Large intestine (tissue), 3 donors: ENCODE data around the gene RRP12. TPM values are rescaled to one million over a fixed set of nuclear protein-coding genes. Genes with fewer than 3 reads are reported as not detected.
"Not testable (repeated sequence)": the region's sequence is repeated elsewhere in the genome, so short reads cannot be mapped to it uniquely, and the experiment has no call there.

Experiments used
- DNase-seq, 2 donors: peaks; one replicate each; pipeline versions ENCODE4 v3.0.0 to v3.0.0-alpha.2; 2013
- H3K27ac ChIP-seq: one replicate; pipeline ENCODE4 v1.5.1; 2013; ENCODE audit warnings: low read length
- H3K27me3 ChIP-seq: 2 replicates; pipeline ENCODE4 v1.6.1; 2013; ENCODE audit warnings: low read length; ENCODE audit not compliant: control insufficient read depth, insufficient read depth
- H3K36me3 ChIP-seq: 2 replicates; pipeline ENCODE4 v1.6.1; 2013; ENCODE audit warnings: low read length; ENCODE audit not compliant: control insufficient read depth, insufficient read depth
- H3K4me1 ChIP-seq: one replicate; pipeline ENCODE4 v1.6.1; 2013; ENCODE audit warnings: low read length; ENCODE audit not compliant: control insufficient read depth, insufficient read depth
- H3K4me3 ChIP-seq: one replicate; pipeline ENCODE4 v1.5.1; 2013; ENCODE audit warnings: low read length
- H3K9me3 ChIP-seq: one replicate; pipeline ENCODE4 v1.6.1; 2013; ENCODE audit warnings: mild to moderate bottlenecking, low read depth, low read length, moderate library complexity; ENCODE audit not compliant: control insufficient read depth
- WGBS: methylation state at CpG from one replicate; pipeline ENCODE4 v1.1.5; 2013; ENCODE audit warnings: low lambda C conversion rate; ENCODE audit not compliant: insufficient coverage; 5-methylcytosine and 5-hydroxymethylcytosine counted together
- polyA plus RNA-seq: library from polyadenylated mRNA; unstranded; fragments of 120-200 nt; gene quantifications from one replicate; pipeline ENCODE4 v1.2.1, GENCODE V29; 2013

The RRP12 gene
- polyA plus RNA-seq, 1 donor, result 25.3 TPM

DNA sequence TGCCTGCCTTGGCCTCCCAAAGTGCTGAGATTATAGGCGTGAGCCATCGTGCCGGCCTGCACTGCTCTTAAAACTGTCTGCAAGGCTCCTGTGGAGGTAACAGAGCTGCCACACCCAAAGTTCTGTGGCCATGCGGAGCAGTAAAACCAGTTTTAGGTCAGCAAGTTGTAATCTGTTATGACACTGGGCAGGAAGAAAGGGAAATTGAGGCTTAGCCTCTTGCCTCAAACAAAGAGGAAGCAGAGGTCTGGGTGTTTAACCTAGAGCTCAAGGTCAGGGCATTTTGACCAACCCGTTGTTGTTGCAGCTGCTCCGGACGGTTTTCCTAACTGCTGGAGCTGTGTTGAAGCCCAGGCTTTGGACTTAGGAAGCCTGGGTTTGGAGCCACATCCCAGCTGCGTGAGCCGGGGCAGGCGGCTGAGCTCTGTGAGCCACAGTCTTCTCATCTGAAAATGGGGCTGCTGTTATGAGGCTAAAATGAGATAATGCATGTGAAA, 7.4 kb upstream of the RRP12 start:
- no peak overlapping the region for H3K27ac ChIP-seq
- no CpG with 5 or more reads among the region's 10 CpGs for WGBS
- no peak for DNase-seq

GRCh38 chr10:97407952-97408248, 6.8 kb upstream of the RRP12 start:
- WGBS, result no CpG with 5 or more reads among the region's 2 CpGs
- peaks cover 5% of the 10 kb centered on the region for H3K4me1 ChIP-seq
- no peaks in the 10 kb centered on the region for H3K27me3 ChIP-seq
- no peak for DNase-seq
- no peak overlapping the region for H3K27ac ChIP-seq
- H3K9me3 ChIP-seq, result no peaks in the 10 kb centered on the region
- no peak overlapping the region for H3K4me3 ChIP-seq
- H3K36me3 ChIP-seq, result no peaks in the 10 kb centered on the region

More for the DNA sequence above, 7.4 kb upstream of the RRP12 start:
- peaks cover 5% of the 10 kb centered on the region for H3K4me1 ChIP-seq
- H3K9me3 ChIP-seq, result no peaks in the 10 kb centered on the region
- H3K36me3 ChIP-seq, result no peaks in the 10 kb centered on the region
- H3K27me3 ChIP-seq, result no peaks in the 10 kb centered on the region
- no peak overlapping the region for H3K4me3 ChIP-seq

DNA sequence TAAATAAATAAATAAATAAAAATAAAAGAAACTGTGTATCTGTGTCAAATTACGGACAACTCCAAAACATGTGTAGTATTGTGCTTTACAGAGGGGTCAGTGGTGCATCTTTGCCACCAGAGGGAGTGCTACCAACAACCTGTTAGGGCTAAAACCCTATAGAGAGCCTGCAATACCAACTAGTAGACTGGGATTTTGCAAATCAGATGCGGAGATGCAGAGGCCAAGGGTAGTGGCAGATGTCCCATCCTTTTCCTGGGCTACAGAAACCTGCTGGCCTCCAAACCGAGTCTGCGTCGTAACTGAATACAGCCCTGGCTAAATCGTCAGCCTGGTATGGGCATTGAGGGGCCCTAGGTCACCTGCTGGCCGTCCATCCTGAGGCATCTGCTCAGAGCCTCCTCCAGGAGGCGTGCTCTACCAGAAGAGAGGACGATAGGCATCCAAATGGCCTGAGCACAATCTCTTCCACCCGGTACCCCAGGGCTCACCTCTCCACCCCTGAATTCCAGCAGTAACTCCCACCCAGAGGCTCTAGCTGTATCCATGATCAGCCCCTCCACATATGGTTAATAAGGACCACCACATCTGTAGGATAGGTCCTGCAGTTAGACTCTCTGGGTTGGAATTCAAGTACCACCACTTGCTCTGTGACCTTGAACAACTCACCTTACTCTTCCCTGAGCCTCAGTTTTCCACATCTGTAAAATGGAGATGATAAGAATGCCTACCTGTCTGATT, 6.2 kb upstream of the RRP12 start:
- no peaks in the 10 kb centered on the region for H3K9me3 ChIP-seq
- H3K4me3 ChIP-seq, result peak overlapping the region; percentile 28
- peaks cover 5% of the 10 kb centered on the region for H3K4me1 ChIP-seq
- no peaks in the 10 kb centered on the region for H3K27me3 ChIP-seq
- H3K27ac ChIP-seq, result peak overlapping the region; percentile 60
- no peaks in the 10 kb centered on the region for H3K36me3 ChIP-seq
- peak; percentile 48 to 84 for DNase-seq
- WGBS, result no CpG with 5 or more reads among the region's 10 CpGs

GRCh38 chr10:97406483-97406882, 5.3 kb upstream of the RRP12 start:
- DNase-seq, H3K36me3 ChIP-seq, H3K9me3 ChIP-seq, H3K4me1 ChIP-seq, H3K27me3 ChIP-seq, H3K4me3 ChIP-seq, H3K27ac ChIP-seq: not testable (repeated sequence)
- 100% methylated on average over 1 of the region's 7 CpGs for WGBS

GRCh38 chr10:97406064-97406463, 4.9 kb upstream of the RRP12 start:
- H3K27me3 ChIP-seq, result no peaks in the 10 kb centered on the region
- no peak overlapping the region for H3K4me3 ChIP-seq
- H3K9me3 ChIP-seq, result no peaks in the 10 kb centered on the region
- H3K4me1 ChIP-seq, result peaks cover 5% of the 10 kb centered on the region
- no peak for DNase-seq
- H3K36me3 ChIP-seq, result no peaks in the 10 kb centered on the region
- 43% methylated on average over 1 of the region's 3 CpGs for WGBS
- no peak overlapping the region for H3K27ac ChIP-seq

DNA sequence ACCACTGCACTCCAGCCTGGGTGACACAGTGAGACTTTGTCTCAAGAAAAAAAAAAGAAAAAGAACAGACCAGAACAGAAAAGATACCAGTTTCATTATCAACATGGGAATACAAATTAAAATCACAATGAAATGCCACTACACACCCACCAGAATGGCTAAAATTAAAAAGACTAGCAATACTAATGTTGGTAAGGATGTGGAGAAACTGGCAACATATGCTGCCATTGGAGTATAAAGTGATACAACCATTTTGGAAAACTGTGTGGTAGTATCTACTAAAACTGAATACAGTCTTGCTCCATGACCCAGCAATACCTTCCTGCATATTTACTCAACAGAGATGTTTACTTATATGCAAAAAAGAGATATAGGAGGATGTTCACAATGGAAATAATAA, 2.9 kb upstream of the RRP12 start:
- no peak overlapping the region for H3K4me3 ChIP-seq
- no peaks in the 10 kb centered on the region for H3K9me3 ChIP-seq
- H3K27ac ChIP-seq, result no peak overlapping the region
- no peak for DNase-seq
- H3K4me1 ChIP-seq, result peaks cover 8% of the 10 kb centered on the region
- no peaks in the 10 kb centered on the region for H3K27me3 ChIP-seq
- H3K36me3 ChIP-seq, result no peaks in the 10 kb centered on the region

DNA sequence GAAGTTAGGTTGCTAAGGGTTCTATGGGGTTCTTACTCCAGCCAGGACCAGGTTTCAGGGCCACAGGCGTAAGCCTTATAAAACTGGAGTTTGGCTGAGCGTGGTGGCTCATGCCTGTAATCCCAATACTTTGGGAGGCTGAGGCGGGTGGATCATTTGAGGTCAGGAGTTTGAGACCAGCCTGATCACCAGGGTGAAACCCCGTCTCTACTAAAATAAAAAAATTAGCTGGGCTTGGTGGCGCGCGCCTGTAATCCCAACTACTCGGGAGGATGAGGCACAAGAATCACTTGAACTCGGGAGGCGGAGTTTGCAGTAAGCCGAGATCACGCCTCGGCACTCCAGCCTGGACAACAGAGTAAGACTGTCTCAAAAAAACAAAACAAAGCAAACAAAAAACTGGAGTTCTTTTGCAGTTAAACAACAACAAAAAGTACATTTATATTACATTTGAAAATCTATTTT, 347 bp upstream of the RRP12 start:
- H3K27me3 ChIP-seq, result no peaks in the 10 kb centered on the region
- H3K36me3 ChIP-seq, result peaks cover under 1% of the 10 kb centered on the region
- WGBS, result 96% methylated on average over 4 of the region's 13 CpGs
- peak overlapping the region; percentile 75 for H3K4me3 ChIP-seq
- H3K27ac ChIP-seq, result peak overlapping the region; percentile 30
- H3K4me1 ChIP-seq, result peaks cover 3% of the 10 kb centered on the region
- H3K9me3 ChIP-seq, result no peaks in the 10 kb centered on the region
- DNase-seq, result no peak

DNA sequence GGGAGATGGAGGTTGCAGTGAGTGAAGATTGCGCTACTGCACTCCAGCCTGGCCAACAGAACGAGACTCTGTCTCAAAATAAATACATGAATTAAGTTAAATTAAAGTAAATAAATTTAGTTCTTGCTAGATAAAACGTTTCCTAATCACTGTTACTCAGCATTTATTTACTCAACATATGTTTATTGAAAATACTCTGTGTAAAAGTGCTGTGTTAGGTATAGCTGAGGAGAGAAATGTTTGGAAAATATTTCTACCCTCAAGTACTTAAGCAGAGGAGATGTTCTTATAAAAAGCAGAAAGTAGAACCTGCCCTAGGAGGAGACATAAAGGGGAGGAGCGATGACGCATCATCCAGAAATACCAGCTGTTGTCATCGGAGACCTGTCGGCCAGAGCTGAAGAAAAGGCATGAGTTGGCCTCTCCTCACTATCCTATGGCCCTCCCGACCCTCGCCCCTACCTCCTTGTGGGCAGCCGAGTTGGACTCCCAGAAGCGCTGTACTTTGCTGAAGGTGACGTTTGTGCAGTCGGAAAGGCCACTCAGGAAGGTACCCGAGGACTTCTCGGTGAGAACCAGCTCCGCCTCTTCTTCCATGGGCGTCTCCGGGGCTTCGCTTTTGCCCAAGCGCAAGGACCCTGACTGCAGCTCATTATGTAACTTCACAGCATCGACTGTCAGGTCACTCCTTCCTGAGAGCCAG, 1.1 kb downstream of the RRP12 start:
- H3K4me1 ChIP-seq, result peaks cover 3% of the 10 kb centered on the region
- peak overlapping the region; percentile 75 for H3K4me3 ChIP-seq
- H3K27ac ChIP-seq, result peak overlapping the region; percentile 64
- peak; percentile 81 to 89 for DNase-seq
- no peaks in the 10 kb centered on the region for H3K27me3 ChIP-seq
- WGBS, result 33% methylated on average over 1 of the region's 21 CpGs
- H3K9me3 ChIP-seq, result no peaks in the 10 kb centered on the region
- peaks cover 12% of the 10 kb centered on the region for H3K36me3 ChIP-seq

GRCh38 chr10:97396056-97396455, 5.1 kb downstream of the RRP12 start:
- Histone ChIP-seq H3K9me3 (no peaks in the 10 kb centered on the region), H3K27me3 (no peaks in the 10 kb centered on the region), H3K4me3 (no peak overlapping the region), H3K36me3 (peaks cover 23% of the 10 kb centered on the region), H3K27ac (no peak overlapping the region), H3K4me1 (peaks cover 3% of the 10 kb centered on the region)
- no peak for DNase-seq
- no CpG with 5 or more reads among the region's 4 CpGs for whole genome bisulfite sequencing

DNA sequence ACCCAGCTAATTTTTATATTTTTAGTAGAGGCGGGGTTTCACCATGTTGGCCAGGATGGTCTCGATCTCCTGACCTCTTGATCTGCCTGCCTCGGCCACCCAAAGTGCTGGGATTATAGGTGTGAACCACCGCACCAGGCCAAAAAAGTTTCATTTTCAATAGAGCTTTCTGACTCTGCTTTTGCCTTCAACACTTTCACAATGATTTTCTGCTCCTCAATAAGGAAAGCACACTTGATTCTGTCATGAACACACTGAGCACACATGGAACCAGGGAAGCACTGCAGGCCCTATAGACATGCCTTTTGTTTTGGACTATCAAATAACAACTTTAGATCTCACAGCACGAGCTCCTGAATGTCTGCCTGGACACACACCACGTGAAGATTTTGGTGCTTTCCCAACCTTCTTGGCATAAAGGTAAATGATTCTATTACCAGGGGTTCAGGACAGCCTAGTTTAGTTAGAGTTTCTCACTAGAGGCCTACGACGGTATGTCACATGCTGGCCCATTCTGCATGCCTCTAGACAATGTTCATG, 8.0 kb downstream of the RRP12 start:
- WGBS, result no CpG with 5 or more reads among the region's 8 CpGs

More for the DNA sequence above, 8.0 kb downstream of the RRP12 start:
- H3K4me3 ChIP-seq, result no peak overlapping the region
- no peak for DNase-seq
- H3K9me3 ChIP-seq, result no peaks in the 10 kb centered on the region
- H3K4me1 ChIP-seq, result no peaks in the 10 kb centered on the region
- peaks cover 46% of the 10 kb centered on the region for H3K36me3 ChIP-seq
- no peak overlapping the region for H3K27ac ChIP-seq
- H3K27me3 ChIP-seq, result no peaks in the 10 kb centered on the region
